GM18907 (cell line): ENCODE measurements around the gene MAP3K12.
"Not testable (repeated sequence)": the region's sequence is repeated elsewhere in the genome, so short reads cannot be mapped to it uniquely, and the experiment has no call there.

Experiments used
- ATAC-seq: cut with Tn5 transposase; IDR thresholded peaks from one replicate; pipeline ENCODE4 v1.9.1; 2021; ENCODE audit warnings: mild to moderate bottlenecking, moderate library complexity; ENCODE audit not compliant: unreplicated experiment

The MAP3K12 gene

GRCh38 chr12:53472056-53472582 is 27.1 kb downstream of the MAP3K12 start:
- ATAC-seq = no peak

- no peak for ATAC-seq
Measured at GRCh38 chr12:53468282-53468681, 31.0 kb downstream of the MAP3K12 start.

- no peak for ATAC-seq
Measured at GRCh38 chr12:53467880-53468279, 31.4 kb downstream of the MAP3K12 start.

GRCh38 chr12:53467082-53467481 is 32.2 kb downstream of the MAP3K12 start:
- no peak for ATAC-seq

- no peak for ATAC-seq
Measured at GRCh38 chr12:53466640-53467039, 32.6 kb downstream of the MAP3K12 start.

GRCh38 chr12:53465679-53466078 is 33.6 kb downstream of the MAP3K12 start:
- ATAC-seq = no peak

- ATAC-seq = no peak
Measured at GRCh38 chr12:53464685-53465418, 34.4 kb downstream of the MAP3K12 start.

- no peak for ATAC-seq
Measured at GRCh38 chr12:53463802-53464560, 35.3 kb downstream of the MAP3K12 start.

GRCh38 chr12:53462935-53463334 is 36.3 kb downstream of the MAP3K12 start:
- ATAC-seq = no peak

GRCh38 chr12:53461591-53461990 is 37.7 kb downstream of the MAP3K12 start:
- ATAC-seq = no peak

GRCh38 chr12:53461059-53461458 is 38.2 kb downstream of the MAP3K12 start:
- no peak for ATAC-seq

- ATAC-seq = no peak
Measured at GRCh38 chr12:53459097-53459496, 40.2 kb downstream of the MAP3K12 start.

GRCh38 chr12:53456654-53457366 is 42.4 kb downstream of the MAP3K12 start:
- no peak for ATAC-seq

GRCh38 chr12:53454707-53455106 is 44.6 kb downstream of the MAP3K12 start:
- no peak for ATAC-seq

- ATAC-seq = no peak
Measured at GRCh38 chr12:53453953-53454640, 45.2 kb downstream of the MAP3K12 start.

GRCh38 chr12:53452159-53453077 is 46.8 kb downstream of the MAP3K12 start:
- ATAC-seq = no peak

- peak; percentile 95 for ATAC-seq
Measured at GRCh38 chr12:53451661-53452158, 47.5 kb downstream of the MAP3K12 start, which contains the start of gene PCBP2. TSS of gene PCBP2 (plus strand) at chr12:53452102. CDS start at chr12:53454801, 2,699 bp downstream.

- ATAC-seq = no peak
Measured at GRCh38 chr12:53450936-53451335, 48.3 kb downstream of the MAP3K12 start.

GRCh38 chr12:53444593-53445325 is 54.5 kb downstream of the MAP3K12 start:
- not testable (repeated sequence) for ATAC-seq
